GM18951 (cell line): Measurements from ENCODE around the gene MYZAP.
"Not testable (repeated sequence)": the region's sequence is repeated elsewhere in the genome, so short reads cannot be mapped to it uniquely, and the experiment has no call there.

ENCODE experiments used
- POLR2A ChIP-seq: IDR thresholded peaks from 4 replicates; pipeline ENCODE4 v1.6.1; 2011; ENCODE audit warnings: mild to moderate bottlenecking; ENCODE audit not compliant: insufficient read length, insufficient read depth; ENCODE audit errors: extremely low read depth
- in situ Hi-C: fragments of 300-500 bp; cut with MboI; formaldehyde crosslinking; loops from one replicate; pipeline ENCODE4 v1.12.0; 2022; ENCODE audit warnings: low sequenced_read_pairs, mixed read lengths, inconsistent platforms; ENCODE audit not compliant: unreplicated experiment

Gene MYZAP

DNA sequence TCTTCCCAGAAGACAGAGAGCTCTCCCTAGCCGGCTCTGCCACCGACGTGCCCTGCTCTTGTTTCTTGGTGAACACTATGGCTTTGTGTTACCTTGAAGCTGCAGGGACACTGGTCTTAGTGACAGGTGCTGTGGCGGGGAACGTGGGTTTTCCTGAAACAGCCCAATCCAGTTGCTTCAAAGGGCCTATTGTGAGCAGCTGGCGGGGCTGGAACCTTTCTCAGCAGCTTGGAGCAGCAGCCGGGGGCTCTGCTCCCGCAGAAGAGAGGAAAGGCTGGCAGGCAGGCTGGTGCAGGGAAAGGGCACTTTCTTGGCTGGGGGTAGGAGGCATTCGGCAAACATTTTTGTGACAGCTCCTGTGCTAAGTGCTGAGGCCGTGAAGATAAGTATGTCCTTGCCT is 12.8 kb downstream of the MYZAP start:
- in situ Hi-C loops = no loop called here
- no peak for TF ChIP-seq POLR2A

DNA sequence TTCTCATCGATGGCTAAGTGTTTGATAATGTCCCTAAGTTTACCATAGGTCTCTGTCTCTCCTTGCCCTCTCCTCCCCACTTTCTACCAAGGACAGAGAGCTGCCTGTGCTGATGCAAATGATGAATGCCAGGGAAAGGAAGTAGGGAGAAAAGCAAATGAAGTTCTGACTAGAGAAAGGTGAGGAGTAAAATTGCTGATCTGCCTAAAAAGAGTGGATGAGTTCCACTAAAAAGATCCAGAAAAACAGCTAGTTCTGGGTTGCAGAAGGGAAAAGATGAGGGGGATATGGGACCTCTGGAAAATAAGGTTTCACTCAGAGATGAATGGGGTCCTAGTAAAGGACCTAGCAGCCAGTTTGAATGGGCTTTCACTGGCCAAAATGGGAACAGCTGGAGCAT is 13.8 kb downstream of the MYZAP start:
- no peak for TF ChIP-seq POLR2A
- in situ Hi-C loops = no loop called here

DNA sequence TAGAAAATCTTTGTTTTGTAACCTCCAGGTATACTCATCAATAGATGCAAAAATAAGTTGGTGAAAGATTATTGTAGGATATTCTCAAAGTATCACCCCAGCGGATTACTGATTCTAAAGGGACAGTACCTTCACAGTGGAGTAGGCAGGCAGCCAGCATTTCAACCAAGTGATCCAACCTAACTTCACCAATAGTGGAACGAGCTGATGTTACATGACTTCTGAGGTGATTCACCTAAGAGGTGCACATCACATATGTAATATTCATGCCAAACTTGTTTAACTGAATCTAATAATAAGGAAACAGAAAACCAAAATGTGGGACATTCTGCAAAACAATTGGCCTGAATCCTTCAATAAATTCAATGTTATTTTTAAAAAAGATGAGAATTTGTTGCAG is 14.3 kb downstream of the MYZAP start:
- no peak for TF ChIP-seq POLR2A
- in situ Hi-C loops = no loop called here

DNA sequence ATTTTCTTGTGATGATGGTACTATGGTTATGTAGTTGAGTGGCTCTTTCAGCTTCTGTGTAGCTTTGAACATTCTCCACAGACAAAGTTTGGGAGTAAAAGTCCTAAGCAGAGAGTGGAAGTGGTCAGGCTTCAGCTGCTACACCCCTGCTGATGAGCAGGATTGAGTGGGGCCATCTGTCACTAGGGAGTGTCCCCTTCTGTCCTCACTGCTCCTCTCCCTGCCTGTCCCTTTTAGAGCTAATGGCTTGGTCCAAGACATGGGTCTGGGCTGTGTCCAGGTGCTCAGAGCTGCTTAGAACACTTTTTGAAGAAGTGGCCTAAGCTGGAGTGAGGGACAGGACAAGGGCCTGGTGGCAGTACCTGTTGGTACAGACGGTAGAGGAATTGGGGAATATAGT is 15.1 kb downstream of the MYZAP start:
- in situ Hi-C loops = no loop called here

DNA sequence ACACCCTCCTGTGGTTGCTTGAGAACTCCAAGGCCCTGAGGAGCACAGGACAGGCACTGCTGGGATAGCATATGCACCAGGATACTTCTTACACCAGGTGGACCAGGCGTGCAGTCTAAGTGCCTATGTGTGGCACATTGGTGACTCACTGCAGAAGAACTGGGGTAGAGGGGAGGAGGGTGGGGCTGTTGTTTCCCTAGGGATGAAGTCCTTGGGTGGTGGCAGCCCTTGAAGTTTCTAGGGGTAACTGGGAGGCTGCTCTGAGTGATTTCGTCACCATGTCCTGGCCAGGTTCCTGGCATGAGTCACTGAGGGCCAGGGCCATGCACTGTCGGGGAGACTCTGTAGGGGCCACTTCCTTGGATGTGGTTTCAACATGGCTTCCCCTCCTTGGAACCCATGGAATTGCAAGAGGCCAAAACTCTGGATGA is 15.9 kb downstream of the MYZAP start:
- in situ Hi-C loops = no loop called here
- no peak for TF ChIP-seq POLR2A

More for the DNA sequence above, 15.1 kb downstream of the MYZAP start:
- TF ChIP-seq POLR2A = no peak

DNA sequence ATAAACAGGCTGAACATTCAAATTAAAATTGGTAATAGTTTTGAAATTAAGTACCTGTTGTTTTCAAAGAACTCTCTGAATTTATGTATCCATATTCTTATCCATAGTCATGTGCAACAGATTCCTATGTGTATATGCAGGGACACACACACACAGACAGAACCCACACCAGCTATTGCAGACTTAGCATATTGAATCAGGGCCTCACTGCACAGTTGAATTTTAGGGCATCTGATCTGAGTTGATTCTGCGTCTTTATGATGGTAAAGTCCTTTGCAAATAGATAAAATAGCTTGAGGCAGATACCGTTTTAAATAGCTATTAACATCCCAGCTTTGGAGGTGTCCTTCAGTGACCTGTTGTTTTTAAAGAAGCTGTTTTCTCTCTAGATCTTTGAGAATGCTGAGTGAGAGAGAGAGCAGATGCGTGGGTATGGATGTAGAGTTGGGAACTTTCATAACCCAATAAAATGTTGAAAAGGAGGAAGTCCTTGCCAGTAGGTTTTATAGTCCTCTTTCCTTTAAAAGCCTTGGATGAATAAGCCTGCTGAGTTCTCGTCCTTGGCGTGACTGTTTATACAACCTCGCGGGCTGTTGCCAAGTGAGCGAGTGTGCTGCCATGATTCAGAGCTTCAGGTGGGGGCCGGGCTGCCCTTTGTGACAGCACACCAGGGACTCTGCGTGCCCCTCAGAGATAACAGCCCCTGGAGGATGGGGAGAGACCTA is 18.3 kb downstream of the MYZAP start:
- no peak for TF ChIP-seq POLR2A
- in situ Hi-C loops = no loop called here

DNA sequence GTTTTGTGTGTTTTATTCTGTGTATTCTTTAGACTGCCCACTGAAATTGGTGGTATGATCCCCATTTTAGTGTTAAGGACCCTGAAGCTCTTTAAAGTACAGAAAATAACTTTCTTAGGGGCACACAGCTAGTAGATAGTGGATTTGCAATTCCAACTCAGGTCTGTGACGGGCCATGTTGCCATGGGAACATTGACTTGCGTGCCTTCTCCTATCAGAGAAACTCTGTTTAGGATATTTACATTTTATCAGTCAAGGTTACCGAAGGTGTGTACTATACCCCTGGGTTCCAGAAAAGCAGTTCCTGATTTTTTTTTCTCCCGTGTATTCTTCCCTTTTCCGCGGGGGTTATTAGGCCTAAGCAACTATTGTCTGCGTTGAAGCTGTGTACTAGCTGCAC is 19.4 kb downstream of the MYZAP start:
- in situ Hi-C loops = no loop called here
- TF ChIP-seq POLR2A = no peak

DNA sequence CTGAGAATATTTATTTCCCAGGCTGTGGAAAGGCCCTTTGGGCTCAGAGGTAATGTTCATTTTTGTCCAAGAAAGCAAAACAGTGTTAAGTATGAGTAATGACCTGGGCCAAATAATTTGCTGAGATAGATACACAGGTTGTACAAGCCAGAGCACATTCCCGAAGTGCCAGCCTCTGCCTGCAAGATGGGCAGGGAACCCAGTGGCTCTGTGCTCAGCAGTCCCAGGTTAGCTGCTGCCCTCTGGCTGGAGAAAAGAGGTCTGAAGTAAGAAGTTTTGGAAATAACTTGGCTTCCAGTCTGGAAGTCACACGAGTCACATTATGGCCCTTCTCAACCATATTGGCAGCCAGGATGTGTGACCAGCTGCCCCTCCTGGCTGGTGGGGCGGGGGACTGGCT is 20.2 kb downstream of the MYZAP start:
- in situ Hi-C loops = no loop called here
- TF ChIP-seq POLR2A = no peak

DNA sequence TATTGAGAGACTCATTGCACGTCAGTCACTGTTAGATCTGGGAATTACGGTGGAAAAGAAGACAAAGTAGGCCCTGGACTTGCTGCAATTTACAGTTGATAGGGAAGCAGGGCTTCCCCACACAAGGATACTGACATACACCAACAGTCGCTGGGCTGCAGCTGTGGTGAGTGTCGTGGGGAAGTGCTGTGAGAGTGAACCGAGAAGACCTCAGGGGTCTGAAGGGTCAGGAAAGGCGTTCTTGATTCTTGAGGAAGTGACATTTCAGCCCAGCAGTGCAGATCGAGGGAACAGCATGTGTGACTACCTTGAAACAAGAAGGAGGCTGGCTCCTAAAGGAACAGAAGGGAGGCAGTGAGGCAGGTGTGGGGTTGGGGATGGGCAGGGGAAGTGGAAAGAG is 22.5 kb downstream of the MYZAP start:
- in situ Hi-C loops = no loop called here
- no peak for TF ChIP-seq POLR2A

DNA sequence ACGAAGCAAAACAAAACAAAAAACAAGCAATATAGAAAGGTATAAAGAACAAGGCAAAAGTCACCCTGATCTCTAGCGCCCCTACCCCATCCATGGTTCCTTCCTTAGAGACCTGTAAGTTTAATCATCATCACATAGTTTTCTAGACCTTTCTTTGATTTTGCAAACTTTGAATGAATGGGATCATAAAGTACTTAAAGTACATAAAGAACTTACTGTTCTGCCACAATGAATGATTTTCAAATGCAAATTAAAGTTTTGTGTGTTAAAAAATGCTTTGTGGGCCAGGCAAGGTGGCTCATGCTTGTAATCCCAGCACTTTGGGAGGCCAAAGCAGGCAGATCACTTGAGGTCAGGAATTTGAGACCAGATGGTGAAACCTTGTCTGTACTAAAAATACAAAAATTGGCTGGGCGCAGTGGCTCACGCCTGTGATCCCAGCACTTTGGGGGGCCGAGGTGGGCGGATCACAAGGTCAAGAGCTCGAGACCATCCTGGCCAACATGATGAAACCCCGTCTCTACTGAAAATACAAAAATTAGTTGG is 24.3 kb downstream of the MYZAP start:
- in situ Hi-C loops = not testable (repeated sequence)

DNA sequence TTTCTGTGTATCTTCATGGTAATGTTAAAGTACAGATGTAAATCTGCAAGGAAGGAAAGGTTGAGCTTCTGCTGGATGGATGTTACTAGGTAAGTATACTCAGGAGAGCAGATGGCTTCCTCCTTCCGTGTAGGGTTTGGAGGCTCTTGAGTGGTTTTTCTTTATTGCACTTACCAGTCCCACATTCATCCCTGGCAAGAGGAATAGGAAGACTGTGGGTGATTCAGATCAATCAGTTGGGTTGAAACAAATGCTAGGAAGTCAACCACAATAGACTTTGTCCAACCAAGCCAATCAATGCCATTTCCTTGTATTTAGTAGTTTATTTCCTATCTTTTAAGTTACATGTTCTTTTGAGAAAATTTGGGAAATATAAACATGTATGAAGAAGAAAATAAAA is 26.6 kb downstream of the MYZAP start:
- in situ Hi-C loops = no loop called here
- no peak for TF ChIP-seq POLR2A

DNA sequence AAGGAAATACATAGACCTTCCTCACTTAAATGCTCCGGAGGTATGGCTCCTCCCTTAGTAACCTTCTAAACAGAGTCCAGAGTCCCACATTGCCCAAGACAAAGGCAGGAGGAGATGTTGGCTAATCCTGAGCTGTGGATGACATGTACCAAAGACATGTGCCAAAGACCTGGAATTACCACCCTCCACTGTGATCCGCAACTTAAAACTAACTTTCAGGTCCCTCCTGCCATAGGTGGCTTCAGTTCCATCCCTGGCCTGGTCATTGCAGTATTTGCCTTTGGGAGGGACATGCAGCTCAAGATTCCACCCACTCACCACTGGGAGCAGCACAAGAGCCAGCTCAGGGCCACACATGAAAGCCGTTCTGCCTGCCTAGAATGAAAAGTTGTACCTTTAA is 28.0 kb downstream of the MYZAP start:
- in situ Hi-C loops = no loop called here
- TF ChIP-seq POLR2A = no peak

DNA sequence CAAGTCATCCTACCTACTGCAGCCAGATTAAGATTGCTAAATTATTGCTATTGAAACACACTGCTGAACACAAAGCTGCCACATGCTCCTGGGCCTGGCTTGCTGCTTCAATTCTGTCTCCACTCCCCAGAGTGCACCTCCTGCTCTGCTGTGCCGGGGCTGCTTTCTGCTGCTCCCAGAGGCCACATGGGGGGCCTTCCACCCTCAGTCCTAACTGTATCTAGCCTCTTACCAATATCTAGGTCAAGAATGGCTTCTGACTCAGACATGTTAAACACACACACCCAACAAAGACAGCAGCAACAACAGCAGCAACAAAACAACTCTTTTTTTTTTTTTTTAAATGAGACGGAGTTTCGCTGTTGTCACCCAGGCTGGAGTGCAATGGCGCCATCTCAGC is 33.0 kb downstream of the MYZAP start:
- in situ Hi-C loops = no loop called here
- no peak for TF ChIP-seq POLR2A

DNA sequence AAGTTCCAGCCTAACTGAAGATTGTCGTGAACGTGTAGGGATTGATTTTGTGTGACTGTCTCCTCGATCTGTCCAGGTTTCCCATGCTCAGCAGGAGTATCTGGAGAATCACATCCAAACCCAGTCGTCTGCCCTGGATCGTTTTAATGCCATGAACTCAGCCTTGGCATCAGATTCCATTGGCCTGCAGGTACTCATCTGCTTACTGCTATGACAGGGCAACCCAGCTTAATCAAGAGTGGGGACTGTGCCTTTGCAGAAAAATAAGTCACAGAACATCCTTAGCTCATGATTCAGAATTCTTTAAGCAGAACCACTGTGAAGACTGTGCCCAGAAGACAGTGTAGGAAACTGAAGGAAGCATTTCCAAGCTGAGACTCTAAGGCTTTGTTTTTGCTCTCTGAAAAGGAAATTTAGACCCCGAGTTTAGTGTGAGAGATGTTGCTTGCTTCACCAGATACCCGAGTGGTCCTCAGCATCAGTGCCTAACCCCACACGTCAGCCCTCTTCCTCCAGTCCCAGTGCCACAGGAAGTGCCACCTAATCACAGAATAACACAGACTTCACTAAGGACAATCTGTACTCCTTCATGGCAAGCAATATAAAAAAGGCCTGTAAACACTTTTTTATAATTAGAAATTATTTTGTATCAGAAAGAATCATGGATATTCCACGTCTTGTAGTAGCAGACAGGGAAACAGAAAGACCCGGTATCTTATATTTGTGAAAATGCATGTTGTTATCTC is 34.2 kb downstream of the MYZAP start:
- no peak for TF ChIP-seq POLR2A
- in situ Hi-C loops = no loop called here
